ENCODE results near the gene TOM1L2. TPM values are rescaled to one million over a fixed set of nuclear protein-coding genes. Genes with fewer than 3 reads are reported as not detected.

The TOM1L2 gene
- total RNA-seq, 3 donors from 2014 or later (not counting 1 experiment from before 2014, with no cell fraction given) = 35.7 to 43.2 (median 35.7) TPM

- H3K27me3 Mint-ChIP-seq (ENCODE audit: low read depth in 2 of 2) = no peaks in the 10 kb centered on the region
- H3K4me1 Mint-ChIP-seq = peaks cover 18 to 23% of the 10 kb centered on the region in 2 donors
- no peak for ATAC-seq
- Histone ChIP-seq H3K4me3 (ENCODE audit: low read length) (no peak overlapping the region), H3K9me3 (ENCODE audit: control insufficient read depth, insufficient read depth, low read length) (no peaks in the 10 kb centered on the region), H3K27me3 (ENCODE audit: control insufficient read depth, insufficient read depth, low read length) (no peaks in the 10 kb centered on the region), H3K27ac (ENCODE audit: low read length) (no peak overlapping the region), H3K4me1 (ENCODE audit: control insufficient read depth, insufficient read depth, low read length) (peaks cover 14% of the 10 kb centered on the region), H3K36me3 (ENCODE audit: control insufficient read depth, insufficient read depth, low read length) (no peaks in the 10 kb centered on the region)
- no peak for DNase-seq
- no peaks in the 10 kb centered on the region for H3K9me3 Mint-ChIP-seq
- no peak for TF ChIP-seq CTCF (IDR thresholded peaks at IDR 0.05)
- intact Hi-C loops (cut with micrococcal nuclease) = no loop called here
- H3K4me3 Mint-ChIP-seq = no peak overlapping the region
- H3K27ac Mint-ChIP-seq = no peak overlapping the region
- WGBS (ENCODE audit: insufficient coverage) = 89% methylated on average over 4 of the region's 5 CpGs
- no peaks in the 10 kb centered on the region for H3K36me3 Mint-ChIP-seq
Observed at GRCh38 chr17:17937958-17938357, 34.2 kb downstream of the TOM1L2 start.

GRCh38 chr17:17937201-17937853 is 34.9 kb downstream of the TOM1L2 start:
- no peak overlapping the region for H3K4me3 ChIP-seq (ENCODE audit: low read length)
- no peak for TF ChIP-seq CTCF (IDR thresholded peaks at IDR 0.05)
- Mint-ChIP-seq H3K36me3 (no peaks in the 10 kb centered on the region), H3K4me3 (no peak overlapping the region), H3K27ac (no peak overlapping the region), H3K9me3 (no peaks in the 10 kb centered on the region), H3K27me3 (ENCODE audit: low read depth in 2 of 2) (no peaks in the 10 kb centered on the region), H3K4me1 (peaks cover 17 to 23% of the 10 kb centered on the region in 2 donors)
- no peaks in the 10 kb centered on the region for H3K27me3 ChIP-seq (ENCODE audit: control insufficient read depth, insufficient read depth, low read length)
- ATAC-seq (no peak), DNase-seq (no peak)
- WGBS (ENCODE audit: insufficient coverage) = 94% methylated on average over 4 of the region's 4 CpGs
- peaks cover 14% of the 10 kb centered on the region for H3K4me1 ChIP-seq (ENCODE audit: control insufficient read depth, insufficient read depth, low read length)
- H3K9me3 ChIP-seq (ENCODE audit: control insufficient read depth, insufficient read depth, low read length) = no peaks in the 10 kb centered on the region
- no peak overlapping the region for H3K27ac ChIP-seq (ENCODE audit: low read length)
- no peaks in the 10 kb centered on the region for H3K36me3 ChIP-seq (ENCODE audit: control insufficient read depth, insufficient read depth, low read length)
- intact Hi-C loops (cut with micrococcal nuclease) = no loop called here

- H3K27me3 Mint-ChIP-seq (ENCODE audit: low read depth in 2 of 2) = no peaks in the 10 kb centered on the region
- Histone ChIP-seq H3K4me3 (ENCODE audit: low read length) (no peak overlapping the region), H3K27ac (ENCODE audit: low read length) (no peak overlapping the region), H3K4me1 (ENCODE audit: control insufficient read depth, insufficient read depth, low read length) (peaks cover 14% of the 10 kb centered on the region), H3K9me3 (ENCODE audit: control insufficient read depth, insufficient read depth, low read length) (no peaks in the 10 kb centered on the region), H3K27me3 (ENCODE audit: control insufficient read depth, insufficient read depth, low read length) (no peaks in the 10 kb centered on the region), H3K36me3 (ENCODE audit: control insufficient read depth, insufficient read depth, low read length) (no peaks in the 10 kb centered on the region)
- H3K4me3 Mint-ChIP-seq = no peak overlapping the region
- TF ChIP-seq CTCF (IDR thresholded peaks at IDR 0.05) = no peak
- WGBS (ENCODE audit: insufficient coverage) = 77% methylated on average over 6 of the region's 6 CpGs
- peaks cover 22 to 23% of the 10 kb centered on the region in 2 donors for H3K4me1 Mint-ChIP-seq
- DNase-seq (no peak), ATAC-seq (peak in 1 of 3 donors; percentile 46)
- H3K9me3 Mint-ChIP-seq = no peaks in the 10 kb centered on the region
- peak overlapping the region; percentile 60 to 70 for H3K27ac Mint-ChIP-seq
- H3K36me3 Mint-ChIP-seq = no peaks in the 10 kb centered on the region
- intact Hi-C loops (cut with micrococcal nuclease) = no loop called here
Observed at GRCh38 chr17:17935321-17936271, 36.6 kb downstream of the TOM1L2 start.

All from natural killer cell (primary cell).